HCT116 (cell line): ENCODE data around the gene MYOF. TPM values are rescaled to one million over a fixed set of nuclear protein-coding genes. Genes with fewer than 3 reads are reported as not detected.

Source experiments
- ATAC-seq: fragments of 200-7000 bp; cut with Tn5 transposase; 2 replicates; pipeline ENCODE4 v1.9.1; 2020; ENCODE audit warnings: mild to moderate bottlenecking, moderate library complexity
- BruUV-seq: library from RNA; stranded (reverse); fragments of 400-500 nt; replicated peaks from 2 replicates; lab custom pipeline; 2021; lab: Mats Ljungman, UMichigan
- CTCF ChIA-PET: fragments of 300-600 bp; sonication (Branson Sonifier 250); formaldehyde crosslinking; loops from one replicate; lab custom pipeline; 2021; ENCODE audit warnings: antibody characterized with exemption; lab: Charles Lee
- POLR2A ChIA-PET: fragments of 300-600, 350-600 bp; sonication (Branson Sonifier 250); formaldehyde crosslinking; loops from one replicate; lab custom pipeline; 2021; ENCODE audit warnings: antibody characterized with exemption; lab: Charles Lee
- RAD21 ChIA-PET, 2 experiments: fragments of 300-600 bp; sonication (Branson Sonifier 250); formaldehyde crosslinking; loops; one replicate each; lab custom pipeline; 2023; ENCODE audit warnings: low total read pairs in 2 of 2; ENCODE audit not compliant: uncharacterized antibody in 2 of 2, unreplicated experiment in 2 of 2, low non-redundant PET in 1 of 2; lab: Charles Lee
- DNase-seq: peaks from one replicate; pipeline ENCODE4 v3.0.0-alpha.2; 2010; ENCODE audit warnings: low read depth, low spot score
- H2AFZ ChIP-seq: fragments of 200-600 bp; shearing (Covaris generic), sonication (generic); 2 replicates; pipeline ENCODE4 v1.6.1; 2017; ENCODE audit warnings: low read depth, mixed run types, mixed read lengths, antibody characterized with exemption, low read length; ENCODE audit not compliant: poor library complexity, severe bottlenecking
- H3K27ac ChIP-seq: 2 replicates; pipeline ENCODE4 v1.5.1; 2012; ENCODE audit warnings: low read depth, low read length
- H3K27me3 ChIP-seq: fragments of 200-600 bp; sonication (generic); 2 replicates; pipeline ENCODE4 v1.6.1; 2016; ENCODE audit warnings: mixed run types, low read length, mixed read lengths; ENCODE audit not compliant: insufficient read depth
- H3K36me3 ChIP-seq, 2 experiments: fragments of 200-500 bp in 1 of 2; fragments of 200-600 bp in 1 of 2; sonication (Bioruptor generic) in 1 of 2; sonication (generic) in 1 of 2; 2 replicates each; pipeline versions ENCODE4 v1.5.1 to v1.6.1; 2014 to 2016; ENCODE audit warnings: low read length in 2 of 2, inconsistent platforms in 1 of 2, mixed read lengths in 1 of 2, mixed run types in 1 of 2; ENCODE audit not compliant: insufficient read depth in 2 of 2, control insufficient read depth in 1 of 2
- H3K4me1 ChIP-seq, 2 experiments: fragments of 200-600 bp in 1 of 2; sonication (generic) in 1 of 2; 2 replicates each; pipeline versions ENCODE4 v1.5.1 to v1.6.1; 2012 to 2017; ENCODE audit warnings: low read length in 2 of 2, inconsistent platforms in 1 of 2, mild to moderate bottlenecking in 1 of 2, mixed read lengths in 1 of 2, mixed run types in 1 of 2, moderate library complexity in 1 of 2; ENCODE audit not compliant: insufficient read depth in 2 of 2, control insufficient read depth in 1 of 2
- H3K4me2 ChIP-seq: fragments of 200-600 bp; sonication (generic); 2 replicates; pipeline ENCODE4 v1.6.1; 2017; ENCODE audit warnings: mixed run types, low read length, mixed read lengths
- H3K4me3 ChIP-seq, 2 experiments: fragments of 200-600 bp in 1 of 2; sonication (generic) in 1 of 2; replicated peaks in 1 of 2; 2 replicates each; pipeline ENCODE4 v1.5.1; 2011 to 2016; ENCODE audit warnings: low read length in 2 of 2, control low read depth in 1 of 2, low read depth in 1 of 2, mild to moderate bottlenecking in 1 of 2, mixed read lengths in 1 of 2, mixed run types in 1 of 2
- H3K79me2 ChIP-seq: fragments of 200-600 bp; sonication (generic); 2 replicates; pipeline ENCODE4 v1.6.1; 2017; ENCODE audit warnings: mild to moderate bottlenecking, mixed run types, low read length, moderate library complexity, mixed read lengths; ENCODE audit not compliant: insufficient read depth
- H3K9ac ChIP-seq: fragments of 200-600 bp; sonication (generic); 2 replicates; pipeline ENCODE4 v1.6.1; 2016; ENCODE audit warnings: low read length, mixed read lengths
- H3K9me2 ChIP-seq: fragments of 200-600 bp; sonication (generic), shearing (Covaris generic); 2 replicates; pipeline ENCODE4 v1.6.1; 2017; ENCODE audit warnings: mixed run types, mild to moderate bottlenecking, moderate library complexity; ENCODE audit not compliant: insufficient read depth
- H3K9me3 ChIP-seq, 2 experiments: fragments of 200-500 bp in 1 of 2; fragments of 200-600 bp in 1 of 2; sonication (Bioruptor generic) in 1 of 2; sonication (generic) in 1 of 2; 2 replicates each; pipeline ENCODE4 v1.6.1; 2014 to 2017; ENCODE audit warnings: low read length in 2 of 2, mixed read lengths in 2 of 2, inconsistent platforms in 1 of 2, low read depth in 1 of 2, mild to moderate bottlenecking in 1 of 2, mixed run types in 1 of 2, moderate library complexity in 1 of 2; ENCODE audit not compliant: control insufficient read depth in 1 of 2, insufficient read depth in 1 of 2
- H4K20me1 ChIP-seq: fragments of 200-600 bp; sonication (generic), shearing (Covaris generic); 2 replicates; pipeline ENCODE4 v1.6.1; 2017; ENCODE audit warnings: mixed run types, mild to moderate bottlenecking, moderate library complexity; ENCODE audit not compliant: insufficient read depth
- ELF1 ChIP-seq: IDR thresholded peaks from 2 replicates; pipeline ENCODE4 v1.6.1; 2012; ENCODE audit warnings: low read depth, borderline replicate concordance
- POLR2AphosphoS5 ChIP-seq: IDR thresholded peaks from 2 replicates; pipeline ENCODE4 v1.6.1; 2011; ENCODE audit warnings: mild to moderate bottlenecking, low read depth, low read length, moderate library complexity
- SIN3A ChIP-seq: IDR thresholded peaks from 2 replicates; pipeline ENCODE4 v1.6.1; 2012; ENCODE audit warnings: low read depth
- SRF ChIP-seq: IDR thresholded peaks from 2 replicates; pipeline ENCODE4 v1.6.1; 2012; ENCODE audit warnings: low read depth
- YY1 ChIP-seq: IDR thresholded peaks from 2 replicates; pipeline ENCODE4 v1.6.1; 2011; ENCODE audit warnings: low read length, low read depth, moderate library complexity, mild to moderate bottlenecking; ENCODE audit not compliant: insufficient replicate concordance; ENCODE audit errors: extremely low read depth
- ZFX ChIP-seq: fragments of 450-650 bp; IDR thresholded peaks from 2 replicates; pipeline ENCODE4 v1.6.1; 2017
- intact Hi-C: fragments of 100-400 bp; cut with micrococcal nuclease; formaldehyde crosslinking; loops from 2 replicates; pipeline ENCODE4 v1.10.0; 2022
- total RNA-seq: library from RNA; stranded (reverse); gene quantifications from one replicate; pipeline ENCODE4 v1.2.1, GENCODE V29; 2021; ENCODE audit not compliant: unreplicated experiment
- TF ChIP-seq, protein P1 (sequence below), 3 experiments: fragments of 200-600 bp in 1 of 3; sonication (generic) in 1 of 3; IDR thresholded peaks in 2 of 3; conservative IDR thresholded peaks in 1 of 3; 2 replicates each; pipeline ENCODE4 v1.5.1; 2012 to 2017; ENCODE audit warnings: low read depth in 2 of 3, low read length in 2 of 3, antibody characterized with exemption in 1 of 3, borderline replicate concordance in 1 of 3, control low read depth in 1 of 3, mild to moderate bottlenecking in 1 of 3, mixed read lengths in 1 of 3, mixed run types in 1 of 3, moderate library complexity in 1 of 3; ENCODE audit not compliant: insufficient read depth in 1 of 3
- TF ChIP-seq, protein P2 (sequence below): IDR thresholded peaks from 2 replicates; pipeline ENCODE4 v1.6.1; 2012

The MYOF gene
- total RNA-seq, 1 experiment from 2014 or later: 250 TPM

DNA sequence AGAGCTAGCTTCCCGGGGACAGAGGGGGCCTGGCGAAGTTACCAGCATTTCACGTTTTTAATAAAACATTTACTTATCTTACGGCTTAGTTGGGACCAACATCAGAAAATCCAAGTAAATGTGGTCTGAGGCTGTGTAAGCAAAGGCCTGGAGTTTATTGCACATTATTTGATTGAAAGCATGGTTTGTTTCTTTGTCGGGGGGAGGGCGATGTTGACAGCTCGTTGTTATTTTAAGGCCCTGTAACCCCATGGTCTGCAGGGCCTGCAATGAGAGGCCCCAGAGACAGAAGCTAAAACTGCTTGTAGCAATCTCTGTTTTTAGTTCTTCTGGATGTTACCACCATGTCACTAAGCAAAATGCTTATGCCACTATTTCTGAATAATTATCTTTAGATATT, 88.9 kb downstream of the MYOF start (continued):
- TF ChIP-seq, protein P1, sequence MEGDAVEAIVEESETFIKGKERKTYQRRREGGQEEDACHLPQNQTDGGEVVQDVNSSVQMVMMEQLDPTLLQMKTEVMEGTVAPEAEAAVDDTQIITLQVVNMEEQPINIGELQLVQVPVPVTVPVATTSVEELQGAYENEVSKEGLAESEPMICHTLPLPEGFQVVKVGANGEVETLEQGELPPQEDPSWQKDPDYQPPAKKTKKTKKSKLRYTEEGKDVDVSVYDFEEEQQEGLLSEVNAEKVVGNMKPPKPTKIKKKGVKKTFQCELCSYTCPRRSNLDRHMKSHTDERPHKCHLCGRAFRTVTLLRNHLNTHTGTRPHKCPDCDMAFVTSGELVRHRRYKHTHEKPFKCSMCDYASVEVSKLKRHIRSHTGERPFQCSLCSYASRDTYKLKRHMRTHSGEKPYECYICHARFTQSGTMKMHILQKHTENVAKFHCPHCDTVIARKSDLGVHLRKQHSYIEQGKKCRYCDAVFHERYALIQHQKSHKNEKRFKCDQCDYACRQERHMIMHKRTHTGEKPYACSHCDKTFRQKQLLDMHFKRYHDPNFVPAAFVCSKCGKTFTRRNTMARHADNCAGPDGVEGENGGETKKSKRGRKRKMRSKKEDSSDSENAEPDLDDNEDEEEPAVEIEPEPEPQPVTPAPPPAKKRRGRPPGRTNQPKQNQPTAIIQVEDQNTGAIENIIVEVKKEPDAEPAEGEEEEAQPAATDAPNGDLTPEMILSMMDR (IDR thresholded peaks at IDR 0.05 in 2 of 3, conservative IDR thresholded peaks at IDR 0.05 in 1 of 3; ENCODE audit: borderline replicate concordance in 1 of 3, insufficient read depth in 1 of 3, low read depth in 2 of 3, low read length in 2 of 3): no peak
- TF ChIP-seq, protein P2, sequence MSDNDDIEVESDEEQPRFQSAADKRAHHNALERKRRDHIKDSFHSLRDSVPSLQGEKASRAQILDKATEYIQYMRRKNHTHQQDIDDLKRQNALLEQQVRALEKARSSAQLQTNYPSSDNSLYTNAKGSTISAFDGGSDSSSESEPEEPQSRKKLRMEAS: no peak
- TF ChIP-seq YY1 (no peak), SIN3A (no peak), SRF (no peak)

DNA sequence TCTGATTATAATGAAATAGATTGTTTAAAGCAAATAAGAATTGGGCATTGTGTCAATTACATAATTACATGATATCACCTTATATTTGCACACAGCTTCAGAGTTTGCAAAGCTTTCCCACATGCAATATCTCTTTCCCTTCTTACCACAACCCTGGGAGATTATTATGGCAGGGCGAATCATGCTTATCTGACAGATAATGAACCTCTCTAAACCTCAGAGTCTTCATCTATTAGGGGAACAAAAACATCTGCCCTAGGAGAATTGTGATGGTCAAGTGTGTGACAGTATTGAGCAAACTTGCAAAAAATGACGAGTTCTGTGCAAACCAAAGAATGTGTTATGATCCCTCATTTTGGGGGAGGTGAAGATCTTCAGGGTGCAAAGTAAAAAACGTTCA, 90.0 kb downstream of the MYOF start:
- RAD21 ChIA-PET: no interaction called here
- intact Hi-C loops: no loop called here

More for the DNA sequence above, 90.0 kb downstream of the MYOF start:
- Histone ChIP-seq H3K9ac (no peak overlapping the region), H3K9me3 (no peaks in the 10 kb centered on the region), H3K27me3 (no peaks in the 10 kb centered on the region), H4K20me1 (no peaks in the 10 kb centered on the region), H3K4me2 (no peak overlapping the region), H3K27ac (no peak overlapping the region), H3K4me3 (no peak overlapping the region), H3K4me1 (peaks cover 0 to 6% of the 10 kb centered on the region in 2 experiments; a peak in 1 of 4 replicates), H3K79me2 (no peaks in the 10 kb centered on the region), H3K36me3 (peaks cover 17 to 43% of the 10 kb centered on the region in 2 experiments), H3K9me2 (no peaks in the 10 kb centered on the region), H2AFZ (no peak overlapping the region)
- ATAC-seq (no peak), DNase-seq (no peak)
- POLR2A ChIA-PET: no interaction called here
- CTCF ChIA-PET: interaction anchor here (0.6 to 1.0 kb wide), 2 partner anchors 16 to 120 kb away, joined by 3 read pairs; no protein-coding TSS in a partner anchor
- TF ChIP-seq POLR2AphosphoS5 (no peak), SIN3A (no peak), ELF1 (no peak), ZFX (no peak)
- no TSS peak for BruUV-seq
